Measurements from ENCODE around the gene SMG9.
"Not testable (repeated sequence)": the region's sequence is repeated elsewhere in the genome, so short reads cannot be mapped to it uniquely, and the experiment has no call there.

The SMG9 gene

DNA sequence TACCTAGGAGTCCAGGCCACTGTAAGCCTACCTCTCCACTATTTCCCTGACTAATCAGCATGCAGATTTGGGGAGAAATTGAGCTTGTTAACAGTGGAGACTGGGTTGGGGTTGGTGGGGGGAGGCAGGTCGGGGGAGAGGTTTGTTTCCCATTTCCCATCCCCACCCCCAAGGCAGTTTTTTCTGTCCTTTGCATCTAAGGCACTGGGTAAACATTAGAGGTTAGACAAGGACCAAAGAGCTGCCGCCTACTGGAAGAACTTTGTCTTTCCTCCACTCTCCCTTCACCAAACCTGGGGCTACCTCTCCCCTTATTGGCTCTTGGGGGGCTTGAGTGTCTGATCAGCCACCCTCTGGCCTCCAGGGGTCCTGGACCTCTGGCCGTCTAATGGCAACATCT is 25.1 kb upstream of the SMG9 start:
- DNase-seq = no peak

DNA sequence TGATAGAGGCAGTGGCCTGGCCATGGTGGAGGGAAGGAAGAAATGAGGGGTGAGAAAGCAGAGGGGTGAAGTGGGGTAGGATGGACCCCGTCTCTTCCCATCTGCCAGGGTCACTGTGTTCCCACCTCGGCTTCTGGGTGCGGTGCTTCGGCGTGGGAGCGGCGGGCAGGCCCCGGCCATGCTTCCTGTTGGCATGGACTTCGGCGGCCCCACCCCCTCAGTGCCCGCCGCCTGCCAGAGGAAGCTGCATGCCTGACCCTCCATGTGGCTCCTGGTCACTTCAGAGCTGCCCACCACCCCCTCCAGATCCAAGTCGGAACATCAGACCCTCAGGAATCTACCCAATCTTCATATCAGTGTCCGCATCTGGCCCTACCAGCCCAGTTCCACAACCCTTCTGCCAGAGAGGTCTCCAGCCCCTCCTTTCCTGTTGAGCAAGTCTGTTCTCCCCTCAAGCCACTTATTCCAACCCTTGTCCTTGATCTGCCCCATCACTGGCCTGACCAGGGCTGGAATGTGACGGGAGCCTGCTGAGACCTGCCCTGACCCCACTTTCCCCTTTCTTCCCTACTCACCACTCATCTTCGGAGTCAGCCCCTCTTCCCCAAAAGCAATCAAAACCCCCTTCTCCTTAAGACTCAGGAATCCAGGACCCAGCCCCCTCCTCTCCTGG is 24.5 kb upstream of the SMG9 start:
- DNase-seq = no peak

DNA sequence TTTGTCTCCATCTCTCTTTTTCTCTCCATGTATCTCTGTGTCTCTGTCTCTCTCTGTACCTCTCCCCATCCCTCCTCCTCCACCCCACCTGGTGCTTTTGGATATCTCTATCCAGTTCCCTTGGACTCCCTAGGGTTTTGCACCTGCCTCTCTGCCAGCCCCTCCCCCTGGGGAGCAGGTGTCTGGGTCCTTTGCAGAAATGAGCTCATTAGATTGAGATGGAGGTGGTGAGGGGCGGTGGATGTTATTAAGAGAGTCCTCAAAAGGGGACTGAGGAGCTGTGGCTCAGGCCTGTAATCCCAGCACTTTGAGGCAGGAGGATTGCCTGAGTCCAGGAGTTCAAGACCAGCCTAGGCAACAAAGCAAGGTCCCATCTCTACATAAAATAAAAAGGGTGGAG is 23.9 kb upstream of the SMG9 start:
- peak; percentile 73 for DNase-seq

DNA sequence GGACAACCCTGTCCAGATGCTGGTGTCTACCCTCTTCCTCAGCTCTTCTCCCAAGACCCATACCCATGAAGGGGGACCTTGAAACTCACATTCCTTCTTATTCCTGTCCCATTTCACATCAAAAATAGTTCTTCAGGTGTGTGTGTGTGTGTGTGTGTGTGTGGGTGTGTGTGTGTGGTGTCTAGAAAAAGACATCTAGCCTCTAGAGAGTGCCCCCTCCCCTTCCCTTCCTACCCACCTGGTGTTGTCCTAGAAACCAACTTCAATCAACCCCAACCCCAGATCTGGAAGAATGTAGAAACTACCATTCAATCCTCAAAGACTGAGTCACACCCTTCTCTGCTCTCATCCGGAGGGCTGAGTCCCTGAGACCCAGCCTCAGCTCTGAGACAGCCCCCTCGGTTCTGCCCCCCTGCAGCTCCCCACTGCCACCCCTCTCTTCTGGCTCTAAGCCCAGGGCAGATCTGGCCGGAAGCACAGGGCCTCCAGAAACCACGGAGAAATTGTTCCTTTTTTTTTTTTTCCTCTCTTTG is 22.5 kb upstream of the SMG9 start:
- no peak for DNase-seq

DNA sequence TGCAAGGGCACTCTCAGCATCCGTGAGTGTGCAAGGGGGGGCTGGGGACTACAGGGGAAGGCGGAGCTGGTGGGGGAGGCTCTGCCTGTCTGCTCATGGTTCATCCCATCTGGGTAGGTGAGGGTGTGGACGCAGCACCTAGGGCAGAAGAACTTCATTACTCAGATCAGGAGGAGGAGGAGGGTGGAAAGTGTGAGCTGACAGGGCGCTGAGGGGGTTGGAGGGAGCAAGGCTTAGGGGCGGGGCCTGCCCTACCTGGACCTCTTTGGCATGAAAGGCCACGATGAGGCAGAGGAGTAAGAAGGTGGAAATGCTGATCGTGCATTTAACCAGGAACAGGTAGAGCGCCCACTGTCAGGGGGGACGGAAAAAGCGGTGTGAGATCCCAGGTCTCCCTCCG is 21.5 kb upstream of the SMG9 start:
- no peak for DNase-seq

DNA sequence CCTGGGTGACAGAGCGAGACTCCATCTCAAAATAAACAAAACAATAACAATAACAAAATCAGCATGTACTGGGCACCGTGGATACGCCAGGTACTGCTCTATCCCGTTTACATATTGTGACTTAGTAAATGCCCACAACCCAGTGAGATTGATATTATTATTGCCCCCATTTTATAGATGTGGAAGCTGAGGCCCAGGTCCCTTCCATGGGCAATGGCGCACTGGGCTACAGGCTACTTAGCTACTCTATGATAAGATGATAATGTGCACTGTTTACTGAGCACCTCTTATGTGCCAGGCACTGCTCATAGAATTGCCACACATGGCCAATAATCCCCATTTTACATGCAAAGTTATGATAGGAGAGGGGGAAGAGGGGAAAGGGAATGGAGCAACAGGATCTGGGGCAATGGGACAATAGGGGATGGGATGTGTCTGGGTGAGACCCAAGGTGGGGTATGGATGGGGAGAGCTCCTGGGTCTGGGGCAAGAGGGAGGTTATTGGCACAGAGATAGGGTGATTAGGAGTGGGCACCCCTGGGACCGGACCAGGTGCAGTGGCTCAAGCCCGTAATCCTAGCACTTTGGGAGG is 20.6 kb upstream of the SMG9 start:
- no peak for DNase-seq

DNA sequence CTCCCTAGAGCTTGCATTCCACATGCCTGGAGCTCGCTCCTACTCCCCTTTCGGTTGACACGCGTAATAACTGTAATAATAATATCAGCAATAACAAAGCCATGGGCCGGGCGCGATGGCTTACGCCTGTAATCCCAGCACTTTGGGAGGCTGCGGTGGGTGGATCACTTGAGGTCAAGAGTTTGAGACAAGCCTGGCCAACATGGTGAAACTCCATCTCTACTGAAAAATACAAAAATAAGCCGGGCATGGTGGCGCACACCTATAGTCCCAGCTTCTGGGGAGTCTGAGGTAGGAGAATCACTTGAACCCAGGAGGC is 20.1 kb upstream of the SMG9 start:
- not testable (repeated sequence) for DNase-seq

DNA sequence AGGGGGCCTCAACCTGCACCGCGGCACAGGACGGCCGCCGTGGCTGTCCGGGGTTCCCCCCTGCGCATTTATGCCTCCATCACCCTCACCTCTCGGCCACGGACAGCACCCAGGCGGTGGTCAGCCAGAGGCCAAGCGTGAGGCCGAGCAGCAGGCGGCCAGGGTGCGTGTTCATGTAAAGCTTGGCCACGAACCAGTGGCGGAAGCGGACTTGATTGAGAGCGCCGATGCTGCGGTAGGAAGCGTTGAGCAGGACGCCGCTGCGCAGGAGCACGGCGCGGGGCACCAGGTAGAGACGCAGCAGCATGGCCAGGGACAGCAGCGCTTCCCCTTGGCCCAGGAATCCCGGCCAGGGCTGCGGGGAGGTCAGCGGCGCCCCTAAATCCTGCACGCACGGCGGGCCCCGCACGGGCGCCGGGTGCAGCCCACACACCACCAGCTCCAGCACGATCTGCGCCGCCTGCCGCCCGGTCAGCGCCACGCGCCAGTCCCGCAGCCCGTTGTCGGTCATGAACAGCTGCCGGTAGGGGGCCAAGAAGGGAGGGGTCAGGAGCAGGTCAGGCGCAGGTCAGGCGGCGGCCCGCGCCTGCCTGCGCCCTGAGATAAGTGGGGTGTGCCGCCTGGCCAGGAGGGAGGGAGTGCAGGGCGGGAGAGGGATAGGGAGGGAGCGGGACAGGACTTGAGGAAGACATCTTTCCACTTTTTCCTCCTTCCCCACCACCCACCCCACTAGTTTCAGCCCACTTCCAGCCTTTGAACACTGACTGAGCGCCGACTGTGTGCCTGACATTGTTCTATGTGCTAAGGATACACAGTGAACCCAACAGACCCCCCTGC is 19.6 kb upstream of the SMG9 start:
- peak; percentile 63 for DNase-seq

DNA sequence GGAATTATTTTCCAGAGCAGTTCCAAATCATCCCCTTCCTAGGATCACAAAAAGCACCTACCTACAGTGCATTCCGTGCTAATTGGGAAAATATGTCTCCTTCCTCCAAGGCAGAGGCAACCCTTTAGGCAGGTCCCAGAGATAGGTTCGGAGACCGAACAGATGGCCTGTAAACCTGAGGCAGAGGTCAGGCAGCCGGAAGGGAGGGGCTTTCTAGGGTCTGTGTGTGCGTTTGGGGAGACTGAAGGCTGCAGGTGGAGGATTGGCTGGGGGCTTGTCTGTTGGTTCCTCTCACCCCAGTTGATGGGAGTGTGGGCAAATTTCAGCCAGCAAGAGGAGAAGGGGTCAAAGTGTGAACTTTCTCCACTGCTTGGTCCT is 19.0 kb upstream of the SMG9 start:
- DNase-seq = no peak

DNA sequence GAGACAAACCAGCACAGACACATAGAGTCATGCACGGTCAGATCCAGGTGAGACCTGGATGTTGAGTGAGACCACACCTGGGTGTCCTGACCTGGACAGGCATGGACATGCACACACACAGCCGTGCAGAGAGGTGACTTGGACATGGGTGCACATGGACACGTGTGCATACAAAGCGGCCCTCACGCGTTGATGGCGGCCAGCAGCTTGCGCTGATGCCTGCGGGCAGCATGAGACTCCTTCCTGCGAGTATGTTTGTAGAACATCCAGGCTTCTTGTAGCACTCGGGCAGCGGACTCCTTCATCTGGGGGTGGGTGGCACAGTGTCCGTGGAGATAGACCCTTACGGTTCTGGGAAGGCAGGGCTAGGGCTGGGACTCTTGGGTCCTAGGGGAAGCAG is 14.5 kb upstream of the SMG9 start:
- no peak for DNase-seq

DNA sequence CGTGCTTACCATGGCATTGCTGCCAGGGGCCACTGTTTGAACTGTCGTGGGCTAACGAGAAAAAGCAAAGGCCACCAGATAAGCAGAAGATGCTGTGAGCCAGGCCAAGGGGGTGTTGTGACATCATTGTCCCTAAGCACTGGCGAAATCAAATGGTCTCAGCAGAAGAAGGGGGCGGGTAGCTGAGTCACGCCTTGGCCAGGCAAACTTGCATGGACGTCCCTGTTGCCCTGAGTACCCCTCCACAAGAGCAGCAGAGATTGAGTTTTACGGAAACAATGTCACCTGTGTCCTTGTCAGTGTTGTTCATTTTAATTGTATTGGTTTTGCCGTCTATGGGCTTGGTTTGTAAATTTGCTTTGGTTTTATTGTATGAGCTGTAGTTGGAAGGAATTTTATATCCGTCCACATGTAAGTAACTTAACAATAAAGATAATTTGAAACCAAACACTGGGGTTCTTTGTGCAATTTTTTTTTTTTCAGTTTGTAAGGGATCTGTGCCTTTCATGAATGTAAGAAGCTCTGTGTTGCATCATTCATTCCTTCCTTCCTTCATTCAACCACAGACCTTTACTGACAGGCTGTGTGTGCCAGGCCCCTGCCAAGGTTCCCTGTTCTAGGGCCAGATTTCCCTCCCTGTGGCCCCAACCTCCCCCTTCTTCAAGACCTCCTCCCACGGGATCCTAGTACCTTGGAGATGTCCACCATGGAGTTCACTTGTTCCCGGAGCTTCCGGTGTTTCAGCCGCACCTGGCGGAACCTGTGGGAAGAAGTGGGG is 13.7 kb upstream of the SMG9 start:
- no peak for DNase-seq

DNA sequence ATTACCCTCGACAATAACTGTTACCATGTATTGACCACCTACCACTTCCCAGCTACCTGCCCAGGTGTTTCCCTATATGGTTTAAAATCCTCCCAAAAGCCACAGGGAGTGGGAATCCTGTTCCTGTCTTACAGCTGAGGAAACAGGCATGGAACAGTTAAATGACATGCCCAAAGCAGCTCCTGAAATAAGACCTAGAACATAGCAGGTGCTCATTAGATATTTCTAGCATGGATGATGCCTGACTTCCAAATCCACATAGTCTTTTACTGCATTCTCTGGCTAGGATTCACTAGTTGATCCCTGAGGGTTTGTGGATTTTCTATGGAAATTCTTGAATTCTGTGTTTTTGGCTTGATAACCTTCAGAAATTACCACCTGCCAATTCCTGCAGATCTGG is 13.1 kb upstream of the SMG9 start:
- DNase-seq = no peak

DNA sequence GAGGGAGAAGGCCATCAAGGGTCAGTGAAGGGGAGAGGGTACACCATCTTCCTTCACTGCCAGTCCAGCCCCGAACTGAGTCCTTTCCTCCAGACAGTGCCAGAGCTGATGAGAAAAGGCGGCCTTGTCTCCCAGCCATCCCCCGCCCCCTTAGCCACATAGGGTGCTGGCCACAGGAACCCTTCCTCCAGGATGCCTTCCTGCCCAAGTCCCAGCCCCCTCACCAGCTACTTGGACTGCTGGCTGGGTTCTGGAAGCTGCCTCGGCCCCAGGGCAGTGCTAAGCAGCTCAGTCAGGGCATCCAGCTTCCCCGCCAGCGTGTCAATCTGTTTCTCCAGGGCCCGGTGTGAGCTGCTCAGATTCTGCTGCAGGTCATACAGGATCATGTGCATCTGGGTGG is 12.6 kb upstream of the SMG9 start:
- DNase-seq = no peak

DNA sequence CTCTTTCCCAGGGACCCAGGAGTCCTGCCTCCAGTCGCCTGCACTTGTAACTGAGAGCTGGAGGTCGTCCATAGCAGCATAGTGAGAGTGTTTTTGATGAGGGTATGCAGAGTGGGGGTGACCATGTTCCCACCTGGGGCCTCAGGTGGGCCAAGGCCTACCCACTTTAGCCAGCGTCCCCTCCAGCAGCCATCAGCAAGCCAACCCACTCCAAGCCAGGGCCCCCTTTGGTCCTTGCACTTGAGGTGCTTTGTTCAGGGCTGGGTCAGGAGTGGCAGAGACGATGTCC is 11.9 kb upstream of the SMG9 start:
- DNase-seq = no peak

DNA sequence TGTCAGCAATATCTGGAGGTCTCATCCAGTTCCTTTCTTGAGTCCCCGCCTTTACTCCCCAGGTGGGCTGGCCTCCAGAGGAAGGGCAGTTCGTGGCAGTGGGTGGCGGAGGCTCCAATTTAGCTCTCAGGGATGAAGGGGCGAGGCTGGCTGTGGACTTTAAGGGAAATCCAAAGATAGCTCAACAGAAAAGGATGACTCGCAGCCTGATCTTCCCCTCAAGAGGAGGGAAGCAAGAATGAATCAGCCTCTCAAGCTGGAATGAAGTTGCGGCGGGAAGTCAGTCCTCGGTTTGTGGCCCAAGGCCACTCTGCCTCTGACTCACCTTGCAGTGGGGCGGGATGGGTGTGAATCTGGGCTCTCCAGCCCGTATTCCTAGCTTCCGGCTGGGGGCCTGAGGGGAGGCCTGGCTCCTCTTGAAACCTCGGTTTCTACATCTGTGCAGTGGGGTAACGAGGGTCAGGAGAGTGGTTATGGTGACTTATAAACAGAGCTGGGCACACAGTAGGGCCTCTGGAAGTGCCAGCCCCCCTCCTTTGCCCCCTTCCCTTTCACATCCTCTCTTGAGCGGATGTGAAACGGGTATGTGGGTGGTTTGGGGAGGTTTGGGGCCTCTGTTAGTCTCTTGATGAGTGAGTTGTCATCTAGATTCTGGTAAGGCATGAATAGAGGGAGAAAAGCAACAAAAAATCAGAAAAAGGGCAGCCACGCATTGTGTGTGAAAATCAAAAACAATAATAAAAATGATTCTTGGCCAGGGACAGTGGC is 10.5 kb upstream of the SMG9 start:
- peak; percentile 55 for DNase-seq

DNA sequence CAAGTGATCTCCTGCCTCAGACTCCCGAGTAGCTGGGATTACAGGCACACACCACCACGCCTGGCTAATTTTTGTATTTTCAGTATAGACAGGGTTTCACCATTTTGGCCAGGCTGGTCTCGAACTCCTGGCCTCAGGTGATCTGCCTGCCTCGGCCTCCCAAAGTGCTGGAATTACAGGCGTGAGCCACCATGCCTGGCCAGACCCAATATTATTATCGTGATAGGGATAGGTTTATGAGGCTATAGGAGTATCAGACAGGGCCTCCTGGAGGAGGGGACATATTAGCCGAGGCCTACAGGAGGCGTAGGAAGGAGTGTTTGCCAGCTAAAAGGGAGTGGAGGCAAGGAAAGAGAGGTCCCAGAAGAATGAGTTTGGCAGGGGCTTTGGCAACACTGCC is 9.9 kb upstream of the SMG9 start:
- not testable (repeated sequence) for DNase-seq

DNA sequence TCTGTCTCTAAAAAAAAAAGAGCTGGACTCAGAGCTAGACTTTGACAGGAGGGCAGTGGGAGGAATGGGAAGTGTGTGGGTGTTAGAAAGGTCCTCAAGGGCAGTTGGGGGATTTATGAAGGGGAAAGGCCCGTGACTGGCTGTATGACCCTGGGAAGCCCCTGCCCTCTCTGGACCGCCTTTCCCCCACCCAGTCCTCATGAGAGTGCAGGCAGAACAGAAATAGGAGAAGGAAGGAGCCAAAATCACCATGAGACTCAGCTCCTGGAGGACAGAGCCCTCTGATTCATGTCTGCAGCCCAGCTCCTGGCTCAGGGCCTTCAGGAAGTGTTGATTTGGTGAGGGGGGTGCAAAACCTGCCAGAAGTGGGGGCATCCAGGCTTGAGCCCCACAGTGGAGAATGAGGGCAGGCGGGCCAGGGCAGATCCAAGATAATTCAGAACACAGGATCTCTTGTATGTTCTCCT is 8.7 kb upstream of the SMG9 start:
- no peak for DNase-seq

DNA sequence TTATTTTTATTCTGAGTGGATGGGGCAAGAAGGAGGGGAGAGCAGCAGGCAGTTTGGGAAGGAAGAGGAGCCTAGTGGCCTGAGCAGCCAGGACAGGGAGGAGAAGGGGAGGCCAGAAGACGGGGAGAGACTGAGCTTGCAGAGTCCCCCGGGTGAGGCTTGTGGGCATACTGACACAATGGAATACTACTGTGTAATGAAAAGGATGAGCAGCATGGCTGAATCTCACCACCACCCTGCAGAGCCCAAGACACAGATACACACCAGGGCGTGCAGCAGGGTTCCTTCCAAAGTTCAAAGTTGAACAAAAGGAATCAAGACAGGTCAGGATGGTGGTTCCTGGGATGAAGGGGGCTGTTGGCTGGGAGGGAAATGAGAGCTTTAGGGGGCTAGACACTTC is 8.1 kb upstream of the SMG9 start:
- DNase-seq = no peak

DNA sequence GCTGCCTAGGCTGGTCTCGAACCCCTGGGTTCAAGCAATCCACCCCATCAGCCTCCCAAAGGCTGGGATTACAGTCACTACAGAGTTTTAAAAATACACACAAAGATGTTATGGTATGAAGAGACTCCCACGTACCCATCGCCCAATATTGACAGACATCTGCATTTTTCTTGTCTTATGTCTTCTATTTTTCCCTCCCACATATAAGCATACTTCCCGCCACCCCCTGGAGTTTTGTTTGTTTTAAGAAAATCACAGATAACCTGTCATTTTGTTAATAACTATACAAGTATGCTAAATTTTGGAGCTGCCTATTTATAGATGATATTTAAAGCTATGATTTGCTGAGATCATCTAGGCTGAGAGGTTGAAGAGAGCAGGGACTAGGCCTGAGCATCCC is 6.2 kb upstream of the SMG9 start:
- DNase-seq = no peak

DNA sequence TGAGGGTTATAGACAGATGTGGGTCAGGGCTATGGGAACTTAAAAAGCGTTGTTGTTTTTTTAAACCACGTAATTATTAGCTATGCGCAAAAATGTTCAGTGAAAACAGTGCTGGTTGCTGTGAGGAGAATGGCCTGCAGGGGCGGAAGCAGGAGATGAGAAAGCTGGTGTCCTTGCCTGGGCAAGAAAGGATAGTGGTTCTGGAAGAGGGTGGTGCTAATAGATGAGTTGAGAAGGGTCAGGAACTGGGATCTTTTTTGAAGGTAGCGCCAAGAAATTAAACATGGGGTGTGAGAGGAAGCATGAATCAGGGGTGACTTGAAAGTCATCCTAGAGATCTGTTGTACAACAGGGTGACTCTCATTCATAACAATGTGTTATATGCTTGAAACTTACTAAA is 4.8 kb upstream of the SMG9 start:
- peak; percentile 14 for DNase-seq

DNA sequence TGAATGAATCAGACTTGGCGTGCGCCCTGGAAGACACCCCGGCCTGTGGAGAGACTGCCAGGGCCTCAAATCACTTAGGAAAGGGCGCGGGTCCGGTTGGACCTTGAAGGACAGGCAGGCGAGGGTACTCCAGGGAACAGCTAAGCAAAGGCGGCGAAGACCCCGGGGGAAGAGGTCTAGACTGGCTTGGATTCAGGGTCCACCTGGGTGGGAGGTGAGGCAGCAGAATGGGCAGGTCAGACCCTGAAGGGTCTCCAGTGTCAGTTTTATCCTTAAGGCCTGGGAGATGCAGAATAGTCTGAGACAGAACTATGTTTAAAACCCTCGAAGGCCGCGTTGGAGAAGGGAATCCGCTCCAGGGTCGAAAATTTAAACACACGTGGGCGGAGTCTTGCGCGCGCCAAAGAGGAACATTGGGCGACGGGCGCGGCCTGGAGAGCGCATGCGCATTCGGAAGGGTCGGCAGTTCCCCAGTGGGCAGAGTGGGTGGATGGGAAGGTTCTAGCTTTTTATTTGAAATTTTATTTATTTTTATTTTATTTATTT is 567 bp upstream of the SMG9 start:
- peak; percentile 90 for DNase-seq

DNA sequence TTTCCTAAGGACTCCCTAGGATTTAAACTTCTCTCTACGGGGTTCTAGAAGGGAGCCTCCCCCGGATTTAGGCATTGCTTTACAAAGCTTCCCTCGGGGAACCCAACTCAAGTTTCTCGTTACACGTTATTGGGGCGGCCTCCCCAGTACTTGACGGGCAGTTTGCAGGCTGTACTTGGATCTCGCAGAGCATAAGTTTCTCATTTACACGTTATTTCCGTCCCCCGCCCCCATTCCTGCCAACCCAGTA is 584 bp downstream of the SMG9 start:
- DNase-seq = no peak
